Heart right ventricle (tissue), 16 donors: ENCODE results near the gene ATP10A. TPM values are rescaled to one million over a fixed set of nuclear protein-coding genes. Genes with fewer than 3 reads are reported as not detected.

Experiments used
- ATAC-seq, 8 donors: fragments of 200-7000 bp; cut with Tn5 transposase; one replicate each; pipeline ENCODE4 v1.9.1; 2020; ENCODE audit warnings: mild to moderate bottlenecking in 8 of 8, moderate library complexity in 8 of 8, moderate number of reproducible peaks in 1 of 8
- DNase-seq, 2 donors: peaks; one replicate each; pipeline ENCODE4 v3.0.0-alpha.2; 2020
- H3K27ac ChIP-seq, 10 donors: fragments of 200-600 bp; sonication (generic) in 2 of 10; one replicate each; pipeline versions ENCODE4 v1.5.0 to v1.8.0; 2020 to 2022; ENCODE audit warnings: mild to moderate bottlenecking in 3 of 10
- H3K27me3 ChIP-seq, 7 donors: fragments of 200-600 bp; one replicate each; pipeline ENCODE4 v1.8.0; 2021 to 2022; ENCODE audit warnings: mild to moderate bottlenecking in 2 of 7
- H3K36me3 ChIP-seq, 9 donors: fragments of 200-600 bp; sonication (generic) in 1 of 9; one replicate each; pipeline versions ENCODE4 v1.5.0 to v1.8.0; 2020 to 2022; ENCODE audit warnings: mild to moderate bottlenecking in 2 of 9
- H3K4me1 ChIP-seq, 9 donors: fragments of 200-600 bp; sonication (generic) in 1 of 9; one replicate each; pipeline versions ENCODE4 v1.5.0 to v1.8.0; 2020 to 2022; ENCODE audit warnings: mild to moderate bottlenecking in 4 of 9
- H3K4me3 ChIP-seq, 10 donors: fragments of 200-600 bp; sonication (generic) in 2 of 10; one replicate each; pipeline versions ENCODE4 v1.5.0 to v1.8.0; 2020 to 2022; ENCODE audit warnings: mild to moderate bottlenecking in 7 of 10, moderate library complexity in 2 of 10
- H3K9me3 ChIP-seq, 11 donors: fragments of 200-600 bp in 10 of 11; sonication (generic) in 2 of 11; one replicate each; pipeline versions ENCODE4 v1.5.0 to v1.8.0; 2013 to 2022; ENCODE audit warnings: mild to moderate bottlenecking in 2 of 11, control low read depth in 1 of 11, moderate library complexity in 1 of 11
- WGBS, 2 donors: extraction: QIAGEN DNeasy Blood & Tissue Kit; methylation state at CpG; one replicate each; pipeline ENCODE4 v1.1.7; 2013; ENCODE audit warnings: inconsistent platforms in 1 of 2; 5-methylcytosine and 5-hydroxymethylcytosine counted together
- intact Hi-C, 10 donors: fragments of 100-400 bp; cut with DNase I; formaldehyde crosslinking; loops; one replicate each; pipeline versions ENCODE4 v1.11.1 to v1.14.2; 2022
- polyA plus RNA-seq, 2 donors: library from polyadenylated mRNA; stranded (reverse); fragments of 200-250 nt; gene quantifications; one replicate each; pipeline ENCODE4 v1.2.3, GENCODE V29; 2013
- total RNA-seq, 10 donors: library from RNA; stranded (reverse); fragmentation: NEBNext Ultra II Directional in 3 of 10; extraction: Animal tissue kit (Norgen Biotek cat#: 25700) in 3 of 10; gene quantifications; one replicate each; pipeline versions ENCODE4 v1.2.1 to v1.2.4, GENCODE V29; 2021 to 2023
- TF ChIP-seq, protein P1 (sequence below), 9 donors: fragments of 200-600 bp; sonication (generic) in 2 of 9; IDR thresholded peaks; one replicate each; pipeline versions ENCODE4 v1.5.0 to v1.8.0; 2021 to 2022; ENCODE audit warnings: antibody characterized with exemption in 9 of 9, mild to moderate bottlenecking in 5 of 9, moderate library complexity in 1 of 9
- donor health status: Arrhythmogenic right ventricular cardiomyopathy.
- donor health status: ischemic (EF 13 %, LVEDD 7.1; RV severe dilation, severe dysfunction).
- donor health status: healthy with polysubstance abuse.
- donor health status: DM: no; HTN: yes; CAD: no.
- donor health status: DM: no; HTN: no; CAD: no.
- donor health status: ischemic (EF 25% LVEDD 6.9; RV normal size, moderate dysfunction).
- donor health status: ischemic (EF 25% LVEDD 5.7; RV mildly dilated, moderate dysfunction).
- donor health status: healthy.
- donor health status: DM: yes; HTN: yes; CAD: no.
- donor health status: Ischemic cardiomyopathy.
- donor health status: ischemic (EF 35%, LVEDD 5.7; RV mildly dilated, moderate dysfunction).
- donor health status: nonischemic (EF 11% LVEDD 7.7; RV severe dilation, severe dysfunction).
- donor health status: DM: yes; HTN: yes; CAD: no.
- donor health status: PGD.
- donor health status: ischemic (EF 29% LVEDD 5.4; RV normal size, mild dysfunction).
- donor health status: nonischemic (EF 23%, LVEDD 6.1; RV moderate dilation, normal function).

ATP10A gene
- total and polyA plus RNA-seq, 12 donors, result 0.45 to 2.2 (median 0.89) TPM

DNA sequence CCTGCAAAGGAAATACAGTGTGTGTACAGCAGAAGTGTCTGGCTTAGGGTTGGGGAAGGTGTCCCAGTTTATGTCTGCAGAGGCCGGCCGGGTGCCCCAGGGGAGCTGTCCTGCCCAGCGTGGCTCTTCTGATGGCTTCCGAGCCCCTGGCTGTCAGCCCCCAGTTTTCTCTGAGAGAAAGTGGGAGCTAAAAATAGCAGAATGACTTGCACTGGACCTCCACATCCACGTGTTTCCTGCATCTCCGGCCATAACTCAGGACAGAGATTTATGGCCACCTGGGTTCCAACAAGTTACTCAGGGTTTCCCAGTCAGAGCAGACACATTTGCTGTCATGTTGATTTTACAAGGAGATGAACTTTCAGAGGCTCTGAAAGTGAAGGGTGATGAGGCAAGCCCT is 192.0 kb downstream of the ATP10A start:
- Histone ChIP-seq H3K4me3 (peak overlapping the region in 5 of 10 donors; percentile 24 to 43 (median 33)), H3K4me1 (peaks cover 3 to 35% (median 20%) of the 10 kb centered on the region in 9 donors)
- WGBS, 2 donors, result 1 to 2% methylated on average over 6 of the region's 6 CpGs

DNA sequence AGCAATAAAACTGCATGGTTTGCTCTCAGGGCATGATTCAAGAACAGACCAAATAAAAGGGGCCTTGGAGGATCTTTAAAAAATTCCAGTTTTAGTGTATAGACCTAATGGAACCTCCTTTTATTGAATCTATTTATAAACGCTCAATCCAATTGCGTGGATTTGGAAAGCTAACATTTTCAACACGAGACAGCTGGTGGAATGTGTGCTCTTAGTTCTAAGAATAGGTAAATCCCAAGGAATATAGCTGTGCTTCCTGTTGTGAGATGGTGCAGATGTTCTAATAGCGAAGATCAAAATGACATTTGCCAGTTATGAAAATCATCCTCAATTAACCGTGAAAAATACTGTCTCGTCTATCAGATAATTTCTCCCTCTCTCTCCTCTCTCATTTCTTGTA is 192.5 kb downstream of the ATP10A start:
- peak overlapping the region in 6 of 10 donors; percentile 13 to 43 (median 33) for H3K4me3 ChIP-seq
- WGBS, 2 donors, result 6 to 7% methylated on average over 6 of the region's 6 CpGs
- no peaks in the 10 kb centered on the region for H3K36me3 ChIP-seq
- ATAC-seq, result peak in 1 of 8 donors; percentile 42
- DNase-seq, result no peak
- intact Hi-C loops, result loop anchor here in 2 of 10 donors (5.0 to 10.0 kb wide), 2 partner anchors 103 to 136 kb away; no protein-coding TSS in a partner anchor
- no peaks in the 10 kb centered on the region for H3K9me3 ChIP-seq
- TF ChIP-seq, protein P1, sequence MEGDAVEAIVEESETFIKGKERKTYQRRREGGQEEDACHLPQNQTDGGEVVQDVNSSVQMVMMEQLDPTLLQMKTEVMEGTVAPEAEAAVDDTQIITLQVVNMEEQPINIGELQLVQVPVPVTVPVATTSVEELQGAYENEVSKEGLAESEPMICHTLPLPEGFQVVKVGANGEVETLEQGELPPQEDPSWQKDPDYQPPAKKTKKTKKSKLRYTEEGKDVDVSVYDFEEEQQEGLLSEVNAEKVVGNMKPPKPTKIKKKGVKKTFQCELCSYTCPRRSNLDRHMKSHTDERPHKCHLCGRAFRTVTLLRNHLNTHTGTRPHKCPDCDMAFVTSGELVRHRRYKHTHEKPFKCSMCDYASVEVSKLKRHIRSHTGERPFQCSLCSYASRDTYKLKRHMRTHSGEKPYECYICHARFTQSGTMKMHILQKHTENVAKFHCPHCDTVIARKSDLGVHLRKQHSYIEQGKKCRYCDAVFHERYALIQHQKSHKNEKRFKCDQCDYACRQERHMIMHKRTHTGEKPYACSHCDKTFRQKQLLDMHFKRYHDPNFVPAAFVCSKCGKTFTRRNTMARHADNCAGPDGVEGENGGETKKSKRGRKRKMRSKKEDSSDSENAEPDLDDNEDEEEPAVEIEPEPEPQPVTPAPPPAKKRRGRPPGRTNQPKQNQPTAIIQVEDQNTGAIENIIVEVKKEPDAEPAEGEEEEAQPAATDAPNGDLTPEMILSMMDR (IDR thresholded peaks at IDR 0.05), result no peak
- H3K27ac ChIP-seq, result peak overlapping the region in 9 of 10 donors; percentile 10 to 90 (median 75)
- H3K4me1 ChIP-seq, result peaks cover 3 to 35% (median 20%) of the 10 kb centered on the region in 9 donors
- peaks cover 0 to 11% (median 0%) of the 10 kb centered on the region in 7 donors for H3K27me3 ChIP-seq

More for the DNA sequence above, 192.0 kb downstream of the ATP10A start:
- H3K27me3 ChIP-seq, result peaks cover 0 to 11% (median 0%) of the 10 kb centered on the region in 7 donors
- TF ChIP-seq, protein P1 (IDR thresholded peaks at IDR 0.05), result no peak
- peak overlapping the region in 7 of 10 donors; percentile 19 to 90 (median 76) for H3K27ac ChIP-seq
- ATAC-seq (peak in 7 of 8 donors; percentile 3 to 66 (median 34)), DNase-seq (no peak)
- no peaks in the 10 kb centered on the region for H3K36me3 ChIP-seq
- intact Hi-C loops, result loop anchor here in 2 of 10 donors (5.0 to 10.0 kb wide), 2 partner anchors 104 to 136 kb away; no protein-coding TSS in a partner anchor
- H3K9me3 ChIP-seq, result no peaks in the 10 kb centered on the region

- ATAC-seq (peak; percentile 91 to 96 (median 94)), DNase-seq (peak; percentile 68 to 78)
- 1 to 4% methylated on average over 15 of the region's 15 CpGs for WGBS, 2 donors
- H3K27ac ChIP-seq, result peak overlapping the region in 9 of 10 donors; percentile 10 to 90 (median 75)
- intact Hi-C loops, result loop anchor here in 2 of 10 donors (5.0 to 10.0 kb wide), 2 partner anchors 103 to 135 kb away; no protein-coding TSS in a partner anchor
- no peaks in the 10 kb centered on the region for H3K9me3 ChIP-seq
- no peaks in the 10 kb centered on the region for H3K36me3 ChIP-seq
- peaks cover 3 to 34% (median 20%) of the 10 kb centered on the region in 9 donors for H3K4me1 ChIP-seq
- H3K27me3 ChIP-seq, result peaks cover 0 to 11% (median 0%) of the 10 kb centered on the region in 7 donors
- peak overlapping the region in 6 of 10 donors; percentile 13 to 43 (median 33) for H3K4me3 ChIP-seq
- TF ChIP-seq, protein P1 (IDR thresholded peaks at IDR 0.05), result peak in 1 of 9 donors; percentile 27
Observed at GRCh38 chr15:25670025-25670554, 193.0 kb downstream of the ATP10A start.

DNA sequence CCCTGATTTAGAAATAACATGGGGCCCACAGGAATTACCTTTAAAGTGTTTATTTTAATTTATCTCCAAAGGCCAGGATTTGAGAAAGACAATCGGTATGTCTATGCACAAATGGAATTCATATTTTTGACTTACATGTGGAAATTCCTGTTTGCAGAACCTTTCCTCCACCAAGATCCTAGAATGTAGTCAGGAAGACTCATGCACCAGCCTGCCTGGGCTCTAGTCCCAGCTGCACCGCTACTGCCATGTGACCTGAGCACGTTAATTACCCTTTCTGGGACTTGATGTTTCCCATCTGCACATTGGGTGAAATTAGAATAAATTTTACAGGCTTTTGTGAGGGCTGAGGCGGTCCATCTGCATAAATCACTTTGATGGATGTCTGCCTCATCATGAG is 194.2 kb downstream of the ATP10A start:
- ATAC-seq, result no peak
- intact Hi-C loops, result loop anchor here in 1 of 10 donors (5.0 kb wide), 1 partner anchor 52 kb away; no protein-coding TSS in a partner anchor
- no peak overlapping the region for H3K27ac ChIP-seq
- H3K9me3 ChIP-seq, result no peaks in the 10 kb centered on the region
- TF ChIP-seq, protein P1 (IDR thresholded peaks at IDR 0.05), result no peak
- peaks cover 3 to 26% (median 20%) of the 10 kb centered on the region in 9 donors for H3K4me1 ChIP-seq
- no peaks in the 10 kb centered on the region for H3K36me3 ChIP-seq
- DNase-seq, result no peak
- peaks cover 0 to 11% (median 0%) of the 10 kb centered on the region in 7 donors for H3K27me3 ChIP-seq
- whole genome bisulfite sequencing, 2 donors, result 80 to 85% methylated on average over 4 of the region's 4 CpGs
- H3K4me3 ChIP-seq, result no peak overlapping the region
